Right lobe of liver (tissue), 4 donors: Measurements from ENCODE around the gene SMYD4.

Experiments used
- CTCF ChIP-seq, 4 donors: fragments of 200-600 bp in 3 of 4; fragments of 450-650 bp in 1 of 4; IDR thresholded peaks; one replicate each; pipeline versions ENCODE4 v1.5.1 to v1.8.0; 2016 to 2022; ENCODE audit warnings: antibody characterized with exemption in 4 of 4, mild to moderate bottlenecking in 2 of 4
- POLR2A ChIP-seq: fragments of 450-650 bp; IDR thresholded peaks from one replicate; pipeline ENCODE4 v1.6.1; 2017; ENCODE audit warnings: antibody characterized with exemption, mild to moderate bottlenecking
- donor health status: DM: no; HTN: no; CAD: no.
- donor health status: DM: no; HTN: no; CAD: no.
- donor health status: DM: no; HTN: yes; CAD: no.

GRCh38 chr17:1776857-1777256 is 52.8 kb downstream of the SMYD4 start:
- TF ChIP-seq POLR2A (no peak), CTCF (IDR thresholded peaks at IDR 0.05) (no peak)
